Measurements from ENCODE around the gene SPRYD3. TPM values are rescaled to one million over a fixed set of nuclear protein-coding genes. Genes with fewer than 3 reads are reported as not detected.

Gene SPRYD3
- total RNA-seq, 1 experiment from 2014 or later, result 47.5 TPM

DNA sequence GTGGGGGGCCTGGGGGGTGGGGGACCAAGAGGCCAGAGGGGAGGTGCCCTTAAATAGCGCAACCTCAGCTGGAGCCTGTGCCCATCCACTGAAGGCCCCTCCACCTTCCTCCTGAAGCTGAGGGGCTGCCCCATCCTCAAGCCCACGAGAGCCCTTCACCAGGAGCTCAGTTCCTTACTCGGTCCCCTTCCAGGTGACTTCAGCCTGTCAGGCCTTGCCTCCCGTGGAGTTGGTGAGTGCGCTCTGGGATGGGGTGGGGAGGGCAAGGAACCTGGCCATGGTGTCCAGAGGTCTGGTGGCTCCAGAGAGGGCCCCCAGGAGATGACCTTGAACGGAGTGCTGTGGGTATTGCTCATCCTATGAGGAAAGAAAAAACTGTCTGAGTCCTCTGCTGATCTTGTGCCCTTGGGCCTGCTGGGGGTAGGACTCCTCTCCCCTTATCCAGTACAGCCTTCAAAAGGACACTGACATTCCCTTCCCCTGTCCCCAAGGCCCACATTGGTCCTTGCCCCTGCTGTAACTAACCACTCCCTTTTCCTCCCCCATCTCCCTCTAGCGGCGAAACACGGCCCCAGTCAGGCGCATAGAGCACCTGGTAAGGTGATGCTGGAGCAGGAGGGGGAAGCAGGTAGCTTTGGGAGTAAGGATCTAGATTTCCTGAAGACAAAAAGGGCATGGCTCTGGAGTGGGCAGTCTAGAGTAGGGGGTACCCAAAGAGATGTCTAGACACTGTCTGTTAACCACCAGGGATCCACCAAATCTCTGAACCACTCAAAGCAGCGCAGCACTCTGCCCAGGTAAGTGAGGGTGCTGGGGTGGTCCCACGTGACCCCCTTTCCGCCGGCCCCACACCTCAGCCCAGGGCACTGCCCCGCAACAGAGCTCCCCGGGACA, 25.7 kb downstream of the SPRYD3 start:
- TF ChIP-seq POLR2AphosphoS5 (IDR thresholded peaks at IDR 0.05; ENCODE audit: low read depth, low read length) (peak; percentile 49), SRF (IDR thresholded peaks at IDR 0.05; ENCODE audit: low read depth) (no peak), REST (IDR thresholded peaks at IDR 0.05; ENCODE audit: low read depth) (no peak), CBX3 (IDR thresholded peaks at IDR 0.05; ENCODE audit: low read depth) (no peak), SP1 (IDR thresholded peaks at IDR 0.05; ENCODE audit: low read depth) (no peak), YY1 (IDR thresholded peaks at IDR 0.05; ENCODE audit: extremely low read depth, insufficient replicate concordance, low read depth, low read length) (peak; percentile 69), JUND (IDR thresholded peaks at IDR 0.05) (no peak)
- TF ChIP-seq, protein P1, sequence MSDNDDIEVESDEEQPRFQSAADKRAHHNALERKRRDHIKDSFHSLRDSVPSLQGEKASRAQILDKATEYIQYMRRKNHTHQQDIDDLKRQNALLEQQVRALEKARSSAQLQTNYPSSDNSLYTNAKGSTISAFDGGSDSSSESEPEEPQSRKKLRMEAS (IDR thresholded peaks at IDR 0.05), result no peak
- TF ChIP-seq, protein P2, sequence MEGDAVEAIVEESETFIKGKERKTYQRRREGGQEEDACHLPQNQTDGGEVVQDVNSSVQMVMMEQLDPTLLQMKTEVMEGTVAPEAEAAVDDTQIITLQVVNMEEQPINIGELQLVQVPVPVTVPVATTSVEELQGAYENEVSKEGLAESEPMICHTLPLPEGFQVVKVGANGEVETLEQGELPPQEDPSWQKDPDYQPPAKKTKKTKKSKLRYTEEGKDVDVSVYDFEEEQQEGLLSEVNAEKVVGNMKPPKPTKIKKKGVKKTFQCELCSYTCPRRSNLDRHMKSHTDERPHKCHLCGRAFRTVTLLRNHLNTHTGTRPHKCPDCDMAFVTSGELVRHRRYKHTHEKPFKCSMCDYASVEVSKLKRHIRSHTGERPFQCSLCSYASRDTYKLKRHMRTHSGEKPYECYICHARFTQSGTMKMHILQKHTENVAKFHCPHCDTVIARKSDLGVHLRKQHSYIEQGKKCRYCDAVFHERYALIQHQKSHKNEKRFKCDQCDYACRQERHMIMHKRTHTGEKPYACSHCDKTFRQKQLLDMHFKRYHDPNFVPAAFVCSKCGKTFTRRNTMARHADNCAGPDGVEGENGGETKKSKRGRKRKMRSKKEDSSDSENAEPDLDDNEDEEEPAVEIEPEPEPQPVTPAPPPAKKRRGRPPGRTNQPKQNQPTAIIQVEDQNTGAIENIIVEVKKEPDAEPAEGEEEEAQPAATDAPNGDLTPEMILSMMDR (IDR thresholded peaks at IDR 0.05 in 2 of 3, conservative IDR thresholded peaks at IDR 0.05 in 1 of 3; ENCODE audit: borderline replicate concordance in 1 of 3, insufficient read depth in 1 of 3, low read depth in 2 of 3, low read length in 2 of 3), result peak in 2 of 3 experiments; percentile 97 to 98; a peak in 4 of 6 replicates
- DNase-seq (ENCODE audit: low read depth, low spot score) (peak; percentile 73), ATAC-seq (peak; percentile 74)
- ChIA-PET POLR2A (interaction anchor here (0.6 to 2.4 kb wide), 13 partner anchors 8 to 862 kb away, joined by 3 to 14 read pairs (median 4); partner anchors contain the start of genes EIF4B, KRT8, KRT80 and SPRYD3), RAD21 (ENCODE audit: low non-redundant PET in 1 of 2, low total read pairs in 2 of 2, uncharacterized antibody in 2 of 2, unreplicated experiment in 2 of 2) (interaction anchor here (0.6 to 1.9 kb wide), 7 partner anchors 12 to 163 kb away, joined by 3 to 9 read pairs (median 4); partner anchors contain the start of gene EIF4B (in 1 of the 2)), CTCF (interaction anchor here (0.7 to 3.5 kb wide), 18 partner anchors 8 to 267 kb away, joined by 3 to 36 read pairs (median 4); partner anchors contain the start of genes CSAD, EIF4B, SPRYD3 and ZNF740)
- BruUV-seq (replicated peaks), result TSS peak; percentile 42
- Histone ChIP-seq H3K4me1 (ENCODE audit: control insufficient read depth in 1 of 2, insufficient read depth in 2 of 2, low read length in 2 of 2) (peaks cover 50 to 66% of the 10 kb centered on the region in 2 experiments), H3K36me3 (ENCODE audit: control insufficient read depth in 1 of 2, insufficient read depth in 2 of 2, low read length in 2 of 2) (no peaks in the 10 kb centered on the region), H3K9ac (ENCODE audit: low read length) (peak overlapping the region; percentile 88), H2AFZ (ENCODE audit: low read depth, low read length, poor library complexity, severe bottlenecking) (no peak overlapping the region), H3K27ac (ENCODE audit: low read depth, low read length) (peak overlapping the region; percentile 92), H4K20me1 (ENCODE audit: insufficient read depth) (no peaks in the 10 kb centered on the region), H3K4me3 (replicated peaks in 1 of 2; ENCODE audit: low read depth in 1 of 2, low read length in 2 of 2) (peak overlapping the region; percentile 71 to 81), H3K4me2 (ENCODE audit: low read length) (peak overlapping the region; percentile 97), H3K79me2 (ENCODE audit: insufficient read depth, low read length) (peaks cover 23% of the 10 kb centered on the region; the same call in 1 of the 2 replicates), H3K9me3 (ENCODE audit: control insufficient read depth in 1 of 2, insufficient read depth in 1 of 2, low read depth in 1 of 2, low read length in 2 of 2) (no peaks in the 10 kb centered on the region), H3K27me3 (ENCODE audit: insufficient read depth, low read length) (no peaks in the 10 kb centered on the region), H3K9me2 (ENCODE audit: insufficient read depth) (no peaks in the 10 kb centered on the region)
- intact Hi-C loops (cut with micrococcal nuclease), result no loop called here
